Keratinocyte (primary cell): ENCODE data around the gene PREP. TPM values are rescaled to one million over a fixed set of nuclear protein-coding genes. Genes with fewer than 3 reads are reported as not detected.

Experiments
- DNase-seq: peaks from one replicate; pipeline ENCODE4 v3.0.0-alpha.2; 2011; ENCODE audit warnings: low read depth, missing footprints, low spot score
- FAIRE-seq: peaks from 2 replicates; lab custom pipeline; 2011; peaks lifted over from hg19 to GRCh38; lab: Jason Lieb, UNC
- H2AFZ ChIP-seq: 2 replicates; pipeline ENCODE4 v1.6.0; 2012; ENCODE audit warnings: low read length, control low read depth, inconsistent platforms; ENCODE audit not compliant: control insufficient read depth
- H3K27ac ChIP-seq: 2 replicates; pipeline ENCODE4 v1.5.1; 2011; ENCODE audit warnings: low read length; ENCODE audit not compliant: control insufficient read depth, insufficient read depth
- H3K27me3 ChIP-seq: 3 replicates; pipeline ENCODE4 v1.6.0; 2011; ENCODE audit warnings: low read length; ENCODE audit not compliant: control insufficient read depth, insufficient read depth; ENCODE audit errors: extremely low read depth
- H3K36me3 ChIP-seq, 2 experiments: 2 replicates in 1 of 2; 3 replicates in 1 of 2; pipeline ENCODE4 v1.5.1; 2011; ENCODE audit warnings: low read length in 2 of 2, mild to moderate bottlenecking in 1 of 2; ENCODE audit not compliant: control insufficient read depth in 2 of 2, insufficient read depth in 2 of 2; ENCODE audit errors: extremely low read depth in 1 of 2
- H3K4me1 ChIP-seq: 3 replicates; pipeline ENCODE4 v1.5.1; 2011; ENCODE audit warnings: low read length; ENCODE audit not compliant: control insufficient read depth, insufficient read depth; ENCODE audit errors: extremely low read depth
- H3K4me2 ChIP-seq: 3 replicates; pipeline ENCODE4 v1.6.0; 2011; ENCODE audit warnings: low read depth, low read length; ENCODE audit not compliant: control insufficient read depth, insufficient read depth; ENCODE audit errors: extremely low read depth
- H3K4me3 ChIP-seq, 3 experiments: fragments of 200-600 bp in 1 of 3; sonication (generic) in 1 of 3; 2 replicates in 2 of 3; 3 replicates in 1 of 3; pipeline ENCODE4 v1.5.1; 2011 to 2016; ENCODE audit warnings: low read length in 3 of 3, mild to moderate bottlenecking in 3 of 3, control low read depth in 2 of 3, inconsistent platforms in 1 of 3, low read depth in 1 of 3, mixed read lengths in 1 of 3, mixed run types in 1 of 3, moderate library complexity in 1 of 3; ENCODE audit not compliant: control insufficient read depth in 2 of 3, insufficient read depth in 2 of 3; ENCODE audit errors: extremely low read depth in 1 of 3
- H3K79me2 ChIP-seq: 2 replicates; pipeline ENCODE4 v1.6.0; 2012; ENCODE audit warnings: low read length; ENCODE audit not compliant: control insufficient read depth, insufficient read depth
- H3K9ac ChIP-seq: 3 replicates; pipeline ENCODE4 v1.6.0; 2011; ENCODE audit warnings: low read length; ENCODE audit not compliant: control insufficient read depth, insufficient read depth; ENCODE audit errors: extremely low read depth
- H3K9me1 ChIP-seq: 3 replicates; pipeline ENCODE4 v1.6.0; 2011; ENCODE audit warnings: low read length; ENCODE audit not compliant: control insufficient read depth, insufficient read depth; ENCODE audit errors: extremely low read depth
- H3K9me3 ChIP-seq: 2 replicates; pipeline ENCODE4 v1.5.1; 2012; ENCODE audit warnings: low read depth, low read length; ENCODE audit not compliant: control insufficient read depth
- H4K20me1 ChIP-seq: 3 replicates; pipeline ENCODE4 v1.6.0; 2011; ENCODE audit warnings: low read length; ENCODE audit not compliant: control insufficient read depth, insufficient read depth; ENCODE audit errors: extremely low read depth
- CTCF ChIP-seq, 3 experiments: IDR thresholded peaks in 1 of 3; conservative IDR thresholded peaks in 1 of 3; optimal IDR thresholded peaks in 1 of 3; 2 replicates in 2 of 3; 3 replicates in 1 of 3; pipeline versions ENCODE3 to v1.5.1; 2011; ENCODE audit warnings: low read length in 3 of 3, mild to moderate bottlenecking in 3 of 3, moderate library complexity in 2 of 3, control low read depth in 1 of 3, inconsistent platforms in 1 of 3; ENCODE audit not compliant: insufficient read depth in 2 of 3; ENCODE audit errors: extremely low read depth in 1 of 3
- EZH2 ChIP-seq: IDR thresholded peaks from one replicate; pipeline ENCODE4 v1.6.1; 2012; ENCODE audit warnings: inconsistent platforms, mild to moderate bottlenecking, low read length, moderate library complexity
- dilution Hi-C: fragments of 300-500 bp; cut with MboI; formaldehyde crosslinking; loops from one replicate; pipeline ENCODE4 v1.7.0; 2020; ENCODE audit warnings: low sequenced_read_pairs; ENCODE audit not compliant: extremely low pct_ligation_motif_present
- polyA plus RNA-seq, 5 experiments: library from polyadenylated mRNA; depleted of rRNA in 3 of 5; stranded (reverse) in 3 of 5; stranded (forward) in 1 of 5; unstranded in 1 of 5; fragments of >200 nt; gene quantifications; 1 replicate in 1 of 5; 2 replicates in 3 of 5; 3 replicates in 1 of 5; pipeline versions ENCODE4 v1.2.1 to v1.2.3, GENCODE V29; 2011 to 2012; ENCODE audit warnings: missing spikeins in 2 of 5, low read depth in 1 of 5, low replicate concordance in 1 of 5

Gene PREP
- polyA plus RNA-seq, 1 donor (not counting 4 experiments of a cell fraction or from before 2014, with no cell fraction given): 48.3 TPM

- dilution Hi-C loops: no loop called here
- Histone ChIP-seq H3K9me1 (no peaks in the 10 kb centered on the region), H3K79me2 (no peaks in the 10 kb centered on the region), H3K4me1 (no peaks in the 10 kb centered on the region), H3K27ac (no peak overlapping the region), H3K4me2 (no peak overlapping the region), H3K36me3 (peaks cover 10 to 12% of the 10 kb centered on the region in 2 experiments), H3K9ac (no peak overlapping the region), H4K20me1 (no peaks in the 10 kb centered on the region), H3K9me3 (no peaks in the 10 kb centered on the region), H2AFZ (no peak overlapping the region), H3K27me3 (no peaks in the 10 kb centered on the region), H3K4me3 (no peak overlapping the region)
- DNase-seq (no peak), FAIRE-seq (no peak)
- TF ChIP-seq CTCF (optimal IDR thresholded peaks at IDR 0.05 in 1 of 3, IDR thresholded peaks at IDR 0.05 in 1 of 3, conservative IDR thresholded peaks at IDR 0.05 in 1 of 3; ENCODE audit: extremely low read depth in 1 of 3, insufficient read depth in 2 of 3, low read length in 3 of 3) (no peak), EZH2 (no peak)
Measured at GRCh38 chr6:105310371-105310770, 92.5 kb downstream of the PREP start.

- Histone ChIP-seq H3K9me1 (no peaks in the 10 kb centered on the region), H3K9ac (no peak overlapping the region), H3K36me3 (peaks cover 7 to 12% of the 10 kb centered on the region in 2 experiments), H3K27ac (no peak overlapping the region), H3K4me3 (no peak overlapping the region), H2AFZ (no peak overlapping the region), H3K79me2 (no peaks in the 10 kb centered on the region), H3K4me2 (no peak overlapping the region), H3K4me1 (no peaks in the 10 kb centered on the region), H3K9me3 (no peaks in the 10 kb centered on the region), H3K27me3 (no peaks in the 10 kb centered on the region), H4K20me1 (no peaks in the 10 kb centered on the region)
- FAIRE-seq (no peak), DNase-seq (no peak)
- dilution Hi-C loops: no loop called here
- TF ChIP-seq EZH2: no peak
- TF ChIP-seq CTCF (optimal IDR thresholded peaks at IDR 0.05 in 1 of 3, IDR thresholded peaks at IDR 0.05 in 1 of 3, conservative IDR thresholded peaks at IDR 0.05 in 1 of 3; ENCODE audit: extremely low read depth in 1 of 3, insufficient read depth in 2 of 3, low read length in 3 of 3): no peak
Measured at GRCh38 chr6:105308840-105309239, 94.0 kb downstream of the PREP start.
